GM19452 (cell line): ENCODE measurements around the gene GAREM1.
A peak's percentile ranks its signal among the peaks of the same experiment; 100 is the strongest.

ENCODE experiments used
- ATAC-seq: cut with Tn5 transposase; IDR thresholded peaks from one replicate; pipeline ENCODE4 v1.9.1; 2021; ENCODE audit not compliant: unreplicated experiment

GAREM1 gene

GRCh38 chr18:32333781-32334180 is 136.9 kb downstream of the GAREM1 start:
- no peak for ATAC-seq

- ATAC-seq: no peak
These were observed 138.0 kb downstream of the GAREM1 start for GRCh38 chr18:32332708-32333107.

GRCh38 chr18:32328974-32329373 is 141.7 kb downstream of the GAREM1 start:
- ATAC-seq: no peak

- no peak for ATAC-seq
These were observed 142.3 kb downstream of the GAREM1 start for GRCh38 chr18:32328379-32328778.

GRCh38 chr18:32326450-32327308 is 144.0 kb downstream of the GAREM1 start:
- ATAC-seq: no peak

- no peak for ATAC-seq
These were observed 146.5 kb downstream of the GAREM1 start for GRCh38 chr18:32324181-32324580.

GRCh38 chr18:32321826-32322225 is 148.9 kb downstream of the GAREM1 start:
- ATAC-seq: no peak

- ATAC-seq: no peak
These were observed 151.6 kb downstream of the GAREM1 start for GRCh38 chr18:32319084-32319483.

GRCh38 chr18:32318581-32318980 is 152.1 kb downstream of the GAREM1 start:
- ATAC-seq: no peak

- ATAC-seq: no peak
These were observed 153.0 kb downstream of the GAREM1 start for GRCh38 chr18:32317651-32318050.

- ATAC-seq: no peak
These were observed 154.8 kb downstream of the GAREM1 start for GRCh38 chr18:32315881-32316280.

GRCh38 chr18:32310774-32311173 is 159.9 kb downstream of the GAREM1 start:
- ATAC-seq: no peak

- ATAC-seq: no peak
These were observed 160.6 kb downstream of the GAREM1 start for GRCh38 chr18:32310101-32310500.

- ATAC-seq: no peak
These were observed 162.1 kb downstream of the GAREM1 start for GRCh38 chr18:32308493-32309120.

GRCh38 chr18:32303400-32303799 is 167.3 kb downstream of the GAREM1 start:
- ATAC-seq: no peak

- no peak for ATAC-seq
These were observed 167.9 kb downstream of the GAREM1 start for GRCh38 chr18:32302806-32303205.

- ATAC-seq: peak; percentile 76
These were observed 168.5 kb downstream of the GAREM1 start for GRCh38 chr18:32301976-32302743.

- no peak for ATAC-seq
These were observed 169.3 kb downstream of the GAREM1 start for GRCh38 chr18:32301361-32301760.

GRCh38 chr18:32300914-32301313 is 169.8 kb downstream of the GAREM1 start:
- no peak for ATAC-seq

GRCh38 chr18:32299484-32299883 is 171.2 kb downstream of the GAREM1 start:
- no peak for ATAC-seq

GRCh38 chr18:32298171-32298667 is 172.5 kb downstream of the GAREM1 start:
- ATAC-seq: no peak
